Cardiac muscle cell (in vitro differentiated cells and primary cell): Measurements from ENCODE around the gene L3HYPDH. TPM values are rescaled to one million over a fixed set of nuclear protein-coding genes. Genes with fewer than 3 reads are reported as not detected.

Source experiments
- DNase-seq, 2 donors: peaks; one replicate each; pipeline versions ENCODE4 v3.0.0 to v3.0.0-alpha.2; 2010 to 2017; ENCODE audit warnings: low read depth in 1 of 2, low spot score in 1 of 2
- H3K27ac ChIP-seq: fragments of 200-600 bp; sonication (generic); 2 replicates; pipeline ENCODE4 v1.5.1; 2016
- H3K27me3 ChIP-seq: fragments of 200-600 bp; sonication (generic); 2 replicates; pipeline ENCODE4 v1.6.0; 2016; ENCODE audit warnings: control low read depth
- H3K36me3 ChIP-seq: fragments of 200-600 bp; sonication (generic); 2 replicates; pipeline ENCODE4 v1.5.1; 2016; ENCODE audit warnings: control low read depth
- H3K4me1 ChIP-seq: fragments of 200-600 bp; sonication (generic); 2 replicates; pipeline ENCODE4 v1.8.1; 2017; ENCODE audit warnings: low read depth, mild to moderate bottlenecking, mixed run types
- H3K4me3 ChIP-seq: fragments of 200-600 bp; sonication (generic); 2 replicates; pipeline ENCODE4 v1.5.1; 2016; ENCODE audit warnings: mild to moderate bottlenecking
- H3K9me3 ChIP-seq: fragments of 200-600 bp; sonication (generic); 2 replicates; pipeline ENCODE4 v1.5.1; 2017; ENCODE audit warnings: low read depth, mild to moderate bottlenecking, control low read depth
- polyA plus RNA-seq: library from polyadenylated mRNA; unstranded; fragments of >200 nt; fragmentation: Nextera tagmentation; extraction: Ambion mirVana; gene quantifications from 2 replicates; pipeline ENCODE4 v1.2.1, GENCODE V29; 2016
- total RNA-seq: library from RNA; depleted of rRNA; stranded (reverse); fragments of >200 nt; gene quantifications from 2 replicates; pipeline ENCODE4 v1.2.3, GENCODE V29; 2016
- TF ChIP-seq, protein P1 (sequence below): IDR thresholded peaks from 2 replicates; pipeline ENCODE4 v1.5.1; 2012; ENCODE audit warnings: low read depth, mild to moderate bottlenecking, low read length

The L3HYPDH gene
- 29.4 and 37.8 TPM in 2 replicates for total RNA-seq
- 22.1 and 29.4 TPM in 2 replicates for polyA plus RNA-seq

GRCh38 chr14:59483819-59484638, at the start of gene L3HYPDH, which contains the start of gene JKAMP:
Gene L3HYPDH (minus strand): TSS chr14:59484408. CDS start chr14:59484316, 92 bp downstream.
Gene JKAMP (plus strand): TSS chr14:59484517. CDS start chr14:59484590, 73 bp downstream.
- H3K9me3 ChIP-seq = no peaks in the 10 kb centered on the region
- no peaks in the 10 kb centered on the region for H3K27me3 ChIP-seq
- peaks cover 15% of the 10 kb centered on the region for H3K36me3 ChIP-seq
- H3K27ac ChIP-seq = peak within 1 kb of the TSS; percentile 89
- peaks cover 12% of the 10 kb centered on the region for H3K4me1 ChIP-seq
- peak; percentile 97 to 99 for DNase-seq
- TF ChIP-seq, protein P1, sequence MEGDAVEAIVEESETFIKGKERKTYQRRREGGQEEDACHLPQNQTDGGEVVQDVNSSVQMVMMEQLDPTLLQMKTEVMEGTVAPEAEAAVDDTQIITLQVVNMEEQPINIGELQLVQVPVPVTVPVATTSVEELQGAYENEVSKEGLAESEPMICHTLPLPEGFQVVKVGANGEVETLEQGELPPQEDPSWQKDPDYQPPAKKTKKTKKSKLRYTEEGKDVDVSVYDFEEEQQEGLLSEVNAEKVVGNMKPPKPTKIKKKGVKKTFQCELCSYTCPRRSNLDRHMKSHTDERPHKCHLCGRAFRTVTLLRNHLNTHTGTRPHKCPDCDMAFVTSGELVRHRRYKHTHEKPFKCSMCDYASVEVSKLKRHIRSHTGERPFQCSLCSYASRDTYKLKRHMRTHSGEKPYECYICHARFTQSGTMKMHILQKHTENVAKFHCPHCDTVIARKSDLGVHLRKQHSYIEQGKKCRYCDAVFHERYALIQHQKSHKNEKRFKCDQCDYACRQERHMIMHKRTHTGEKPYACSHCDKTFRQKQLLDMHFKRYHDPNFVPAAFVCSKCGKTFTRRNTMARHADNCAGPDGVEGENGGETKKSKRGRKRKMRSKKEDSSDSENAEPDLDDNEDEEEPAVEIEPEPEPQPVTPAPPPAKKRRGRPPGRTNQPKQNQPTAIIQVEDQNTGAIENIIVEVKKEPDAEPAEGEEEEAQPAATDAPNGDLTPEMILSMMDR = peak; percentile 73
- peak within 1 kb of the TSS; percentile 73 for H3K4me3 ChIP-seq

GRCh38 chr14:59532419-59532818, 48.2 kb upstream of the L3HYPDH start:
- H3K4me1 ChIP-seq = peaks cover 4% of the 10 kb centered on the region
- H3K27ac ChIP-seq = no peak overlapping the region
- TF ChIP-seq, protein P1 = no peak
- H3K9me3 ChIP-seq = no peaks in the 10 kb centered on the region
- no peak for DNase-seq
- H3K36me3 ChIP-seq = no peaks in the 10 kb centered on the region
- no peak overlapping the region for H3K4me3 ChIP-seq
- no peaks in the 10 kb centered on the region for H3K27me3 ChIP-seq

GRCh38 chr14:59530349-59530748, 46.1 kb upstream of the L3HYPDH start:
- no peak for DNase-seq
- Histone ChIP-seq H3K27me3 (no peaks in the 10 kb centered on the region), H3K36me3 (no peaks in the 10 kb centered on the region), H3K27ac (no peak overlapping the region), H3K9me3 (no peaks in the 10 kb centered on the region), H3K4me1 (peaks cover 4% of the 10 kb centered on the region), H3K4me3 (no peak overlapping the region)
- TF ChIP-seq, protein P1 = no peak

DNA sequence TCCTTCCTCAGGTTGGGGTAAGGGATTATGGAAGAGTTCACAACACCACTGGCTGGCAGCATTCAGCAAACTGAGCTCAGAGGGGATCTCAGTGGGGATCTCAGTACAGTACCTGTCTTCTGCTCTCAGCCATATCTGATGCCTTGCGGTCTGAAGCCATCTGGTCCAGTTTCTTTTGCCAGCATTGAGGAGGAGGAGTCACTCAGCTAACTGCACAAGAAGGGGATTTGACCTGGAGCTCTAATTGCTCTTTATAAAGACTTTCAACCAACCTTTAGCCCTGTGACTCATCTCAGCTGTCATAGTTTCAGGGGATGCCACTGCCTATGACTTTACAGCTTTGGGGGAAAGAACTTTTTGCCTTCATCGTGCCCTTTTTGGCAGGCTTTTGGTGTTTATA, 45.0 kb upstream of the L3HYPDH start:
- Histone ChIP-seq H3K4me3 (no peak overlapping the region), H3K36me3 (no peaks in the 10 kb centered on the region), H3K27ac (no peak overlapping the region), H3K9me3 (no peaks in the 10 kb centered on the region), H3K27me3 (no peaks in the 10 kb centered on the region), H3K4me1 (peaks cover under 1% of the 10 kb centered on the region)
- TF ChIP-seq, protein P1 = no peak
- no peak for DNase-seq

- no peaks in the 10 kb centered on the region for H3K36me3 ChIP-seq
- no peak overlapping the region for H3K27ac ChIP-seq
- TF ChIP-seq, protein P1 = no peak
- DNase-seq = no peak
- H3K4me1 ChIP-seq = no peaks in the 10 kb centered on the region
- no peak overlapping the region for H3K4me3 ChIP-seq
- H3K27me3 ChIP-seq = no peaks in the 10 kb centered on the region
- H3K9me3 ChIP-seq = peaks cover 2% of the 10 kb centered on the region
These were observed 36.0 kb upstream of the L3HYPDH start for GRCh38 chr14:59520224-59520623.
